GM21576 (cell line): ENCODE measurements around the gene MAP2K5.

Experiments used
- ATAC-seq: cut with Tn5 transposase; IDR thresholded peaks from one replicate; pipeline ENCODE4 v1.9.1; 2021; ENCODE audit warnings: mild to moderate bottlenecking, moderate library complexity; ENCODE audit not compliant: unreplicated experiment

MAP2K5 gene

GRCh38 chr15:67801926-67802914, 259.7 kb downstream of the MAP2K5 start:
- ATAC-seq = no peak

- ATAC-seq = no peak
Measured at GRCh38 chr15:67803299-67803698, 260.8 kb downstream of the MAP2K5 start.

- ATAC-seq = no peak
Measured at GRCh38 chr15:67803996-67804843, 261.7 kb downstream of the MAP2K5 start.

- ATAC-seq = no peak
Measured at GRCh38 chr15:67805008-67805665, 262.6 kb downstream of the MAP2K5 start.

GRCh38 chr15:67805666-67806516, 263.4 kb downstream of the MAP2K5 start:
- no peak for ATAC-seq

- ATAC-seq = no peak
Measured at GRCh38 chr15:67806536-67806935, 264.0 kb downstream of the MAP2K5 start.

- ATAC-seq = no peak
Measured at GRCh38 chr15:67807141-67807540, 264.6 kb downstream of the MAP2K5 start.

- no peak for ATAC-seq
Measured at GRCh38 chr15:67807836-67808235, 265.3 kb downstream of the MAP2K5 start.

- ATAC-seq = no peak
Measured at GRCh38 chr15:67808821-67809220, 266.3 kb downstream of the MAP2K5 start.

GRCh38 chr15:67809441-67809840, 266.9 kb downstream of the MAP2K5 start:
- no peak for ATAC-seq

- ATAC-seq = no peak
Measured at GRCh38 chr15:67809866-67810265, 267.4 kb downstream of the MAP2K5 start.

- ATAC-seq = no peak
Measured at GRCh38 chr15:67812241-67812644, 269.7 kb downstream of the MAP2K5 start.

- no peak for ATAC-seq
Measured at GRCh38 chr15:67813104-67813634, 270.7 kb downstream of the MAP2K5 start.

GRCh38 chr15:67815036-67815592, 272.6 kb downstream of the MAP2K5 start:
- no peak for ATAC-seq

- ATAC-seq = no peak
Measured at GRCh38 chr15:67816668-67817067, 274.2 kb downstream of the MAP2K5 start.

- no peak for ATAC-seq
Measured at GRCh38 chr15:67818464-67818863, 276.0 kb downstream of the MAP2K5 start.

- no peak for ATAC-seq
Measured at GRCh38 chr15:67819636-67820035, 277.1 kb downstream of the MAP2K5 start.

GRCh38 chr15:67820122-67820991, 277.9 kb downstream of the MAP2K5 start:
- no peak for ATAC-seq
